Fibroblast of lung (primary cell): Measurements from ENCODE around the gene NCF4. TPM values are rescaled to one million over a fixed set of nuclear protein-coding genes. Genes with fewer than 3 reads are reported as not detected.

Experiments used
- DNase-seq, 2 donors: peaks; one replicate each; pipeline versions ENCODE4 v3.0.0 to v3.0.0-alpha.2; 2010; ENCODE audit warnings: low read depth in 2 of 2
- H2AFZ ChIP-seq: 2 replicates; pipeline ENCODE4 v1.5.1; 2012; ENCODE audit warnings: low read length, control low read depth, inconsistent platforms
- H3K27ac ChIP-seq: 2 replicates; pipeline ENCODE4 v1.5.1; 2011; ENCODE audit warnings: low read length, control low read depth; ENCODE audit not compliant: insufficient read depth
- H3K27me3 ChIP-seq: 2 replicates; pipeline ENCODE4 v1.5.1; 2011; ENCODE audit warnings: mild to moderate bottlenecking, low read length; ENCODE audit not compliant: control insufficient read depth, insufficient read depth
- H3K36me3 ChIP-seq: 2 replicates; pipeline ENCODE4 v1.5.1; 2011; ENCODE audit warnings: low read length; ENCODE audit not compliant: control insufficient read depth, insufficient read depth
- H3K4me1 ChIP-seq: 2 replicates; pipeline ENCODE4 v1.5.1; 2011; ENCODE audit warnings: low read length; ENCODE audit not compliant: control insufficient read depth, insufficient read depth; ENCODE audit errors: extremely low read depth
- H3K4me2 ChIP-seq: 2 replicates; pipeline ENCODE4 v1.5.1; 2011; ENCODE audit warnings: low read length, control low read depth; ENCODE audit not compliant: insufficient read depth; ENCODE audit errors: extremely low read depth
- H3K4me3 ChIP-seq, 4 experiments: fragments of 200-600 bp in 1 of 4; sonication (generic) in 1 of 4; replicated peaks in 1 of 4; 2 replicates each; pipeline ENCODE4 v1.5.1; 2011 to 2016; ENCODE audit warnings: low read length in 4 of 4, low read depth in 3 of 4, mild to moderate bottlenecking in 3 of 4, control low read depth in 2 of 4, inconsistent platforms in 1 of 4, mixed read lengths in 1 of 4; ENCODE audit not compliant: insufficient read depth in 1 of 4; ENCODE audit errors: control extremely low read depth in 1 of 4
- H3K79me2 ChIP-seq: 2 replicates; pipeline ENCODE4 v1.5.1; 2012; ENCODE audit warnings: mild to moderate bottlenecking, low read length, inconsistent platforms; ENCODE audit not compliant: control insufficient read depth, insufficient read depth
- H3K9ac ChIP-seq: 2 replicates; pipeline ENCODE4 v1.5.1; 2011; ENCODE audit warnings: mild to moderate bottlenecking, low read length, control low read depth; ENCODE audit not compliant: insufficient read depth
- H3K9me3 ChIP-seq: 2 replicates; pipeline ENCODE4 v1.5.1; 2012; ENCODE audit warnings: low read depth, low read length; ENCODE audit not compliant: control insufficient read depth, insufficient read depth
- H4K20me1 ChIP-seq: 2 replicates; pipeline ENCODE4 v1.5.1; 2011; ENCODE audit warnings: low read length; ENCODE audit not compliant: control insufficient read depth, insufficient read depth; ENCODE audit errors: extremely low read depth
- CTCF ChIP-seq, 2 donors: IDR thresholded peaks in 1 of 2; conservative IDR thresholded peaks in 1 of 2; 1 replicate in 1 of 2; 2 replicates in 1 of 2; pipeline ENCODE4 v1.5.1; 2011 to 2012; ENCODE audit warnings: low read length in 2 of 2, control low read depth in 1 of 2, inconsistent platforms in 1 of 2, low read depth in 1 of 2, mild to moderate bottlenecking in 1 of 2
- EZH2 ChIP-seq: IDR thresholded peaks from 2 replicates; pipeline ENCODE4 v1.5.1; 2012; ENCODE audit warnings: low read length, control low read depth, mild to moderate bottlenecking; ENCODE audit errors: missing control alignments
- polyA plus RNA-seq, 2 donors: library from polyadenylated mRNA; depleted of rRNA in 1 of 2; stranded (reverse) in 1 of 2; unstranded in 1 of 2; fragments of >200 nt; gene quantifications; 2 replicates each; pipeline ENCODE4 v1.2.1, GENCODE V29; 2011 to 2012; ENCODE audit warnings: missing spikeins in 1 of 2
- total RNA-seq: library from RNA; depleted of rRNA; stranded (reverse); fragments of >200 nt; gene quantifications from 2 replicates; pipeline ENCODE4 v1.2.1, GENCODE V29; 2014

Gene NCF4
- total and polyA plus RNA-seq, 2 donors (not counting 1 experiment from before 2014, with no cell fraction given) = not detected

GRCh38 chr22:36852056-36852973, 8.5 kb upstream of the NCF4 start:
- no peak overlapping the region for H3K9ac ChIP-seq
- no peaks in the 10 kb centered on the region for H4K20me1 ChIP-seq
- H3K36me3 ChIP-seq = no peaks in the 10 kb centered on the region
- H2AFZ ChIP-seq = no peak overlapping the region
- no peak for DNase-seq
- H3K27me3 ChIP-seq = peaks cover 8% of the 10 kb centered on the region
- H3K4me2 ChIP-seq = no peak overlapping the region
- H3K27ac ChIP-seq = no peak overlapping the region
- no peaks in the 10 kb centered on the region for H3K4me1 ChIP-seq
- no peak overlapping the region for H3K4me3 ChIP-seq
- H3K9me3 ChIP-seq = no peaks in the 10 kb centered on the region
- no peaks in the 10 kb centered on the region for H3K79me2 ChIP-seq
- TF ChIP-seq EZH2 = no peak
- no peak for TF ChIP-seq CTCF (conservative IDR thresholded peaks at IDR 0.05 in 1 of 2, IDR thresholded peaks at IDR 0.05 in 1 of 2; ENCODE audit: low read depth in 1 of 2, low read length in 2 of 2)

- Histone ChIP-seq H3K27me3 (peaks cover 11% of the 10 kb centered on the region), H3K4me2 (no peak overlapping the region)
These were observed 7.3 kb upstream of the NCF4 start for GRCh38 chr22:36853407-36854099.

More at GRCh38 chr22:36853407-36854099, 7.3 kb upstream of the NCF4 start:
- Histone ChIP-seq H3K27ac (no peak overlapping the region), H3K79me2 (no peaks in the 10 kb centered on the region), H3K9ac (no peak overlapping the region), H3K9me3 (no peaks in the 10 kb centered on the region), H2AFZ (no peak overlapping the region), H3K36me3 (no peaks in the 10 kb centered on the region), H4K20me1 (no peaks in the 10 kb centered on the region), H3K4me3 (no peak overlapping the region), H3K4me1 (no peaks in the 10 kb centered on the region)
- peak; percentile 18 to 33 for DNase-seq
- no peak for TF ChIP-seq EZH2
- peak; percentile 42 to 63 for TF ChIP-seq CTCF (conservative IDR thresholded peaks at IDR 0.05 in 1 of 2, IDR thresholded peaks at IDR 0.05 in 1 of 2; ENCODE audit: low read depth in 1 of 2, low read length in 2 of 2)
